HG03139 (cell line): ENCODE measurements around the gene PNLDC1.
A peak's percentile ranks its signal among the peaks of the same experiment; 100 is the strongest.
"Not testable (repeated sequence)": the region's sequence is repeated elsewhere in the genome, so short reads cannot be mapped to it uniquely, and the experiment has no call there.

Source experiments
- ATAC-seq: cut with Tn5 transposase; IDR thresholded peaks from one replicate; pipeline ENCODE4 v1.9.1; 2021; ENCODE audit not compliant: unreplicated experiment

PNLDC1 gene

GRCh38 chr6:159778542-159779103, 21.5 kb upstream of the PNLDC1 start:
- ATAC-seq, result no peak

- no peak for ATAC-seq
Measured at GRCh38 chr6:159788276-159788675, 11.8 kb upstream of the PNLDC1 start.

- no peak for ATAC-seq
Measured at GRCh38 chr6:159788753-159789376, 11.2 kb upstream of the PNLDC1 start.

GRCh38 chr6:159789377-159790148, 10.5 kb upstream of the PNLDC1 start, which contains the start of gene TCP1:
Gene TCP1, minus strand, starts transcription at chr6:159789602. Its CDS starts 134 bp downstream, at chr6:159789468.
- ATAC-seq, result peak; percentile 64

- ATAC-seq, result peak; percentile 78
Measured at GRCh38 chr6:159790149-159790955, 9.7 kb upstream of the PNLDC1 start, which contains the start of gene MRPL18. Gene MRPL18, plus strand, starts transcription at chr6:159790467. Its CDS starts 121 bp downstream, at chr6:159790588.

- ATAC-seq, result no peak
Measured at GRCh38 chr6:159790956-159791598, 9.0 kb upstream of the PNLDC1 start.

GRCh38 chr6:159794976-159795375, 5.1 kb upstream of the PNLDC1 start:
- ATAC-seq, result not testable (repeated sequence)

GRCh38 chr6:159797554-159797953, 2.5 kb upstream of the PNLDC1 start:
- ATAC-seq, result no peak

GRCh38 chr6:159801935-159802334, 1.9 kb downstream of the PNLDC1 start:
- ATAC-seq, result no peak

GRCh38 chr6:159804504-159804903, 4.4 kb downstream of the PNLDC1 start:
- no peak for ATAC-seq

GRCh38 chr6:159805440-159806020, 5.5 kb downstream of the PNLDC1 start:
- ATAC-seq, result no peak

GRCh38 chr6:159806021-159806458, 6.0 kb downstream of the PNLDC1 start:
- ATAC-seq, result no peak

- no peak for ATAC-seq
Measured at GRCh38 chr6:159807150-159807858, 7.2 kb downstream of the PNLDC1 start.

- no peak for ATAC-seq
Measured at GRCh38 chr6:159808647-159809046, 8.6 kb downstream of the PNLDC1 start.

GRCh38 chr6:159809149-159809548, 9.1 kb downstream of the PNLDC1 start:
- no peak for ATAC-seq

GRCh38 chr6:159813781-159814180, 13.7 kb downstream of the PNLDC1 start:
- no peak for ATAC-seq

GRCh38 chr6:159815410-159815809, 15.3 kb downstream of the PNLDC1 start:
- no peak for ATAC-seq

GRCh38 chr6:159816775-159817174, 16.7 kb downstream of the PNLDC1 start:
- not testable (repeated sequence) for ATAC-seq

GRCh38 chr6:159817951-159818739, 18.1 kb downstream of the PNLDC1 start:
- ATAC-seq, result no peak
